ENCODE results near the gene TCFL5. TPM values are rescaled to one million over a fixed set of nuclear protein-coding genes. Genes with fewer than 3 reads are reported as not detected.
A peak's percentile ranks its signal among the peaks of the same experiment; 100 is the strongest.

Gene TCFL5
- 6.3 and 12.8 TPM in 2 replicates for total RNA-seq (2014; rRNA removed; shearing (Covaris generic))

GRCh38 chr20:62861726-62862336, at the start of gene TCFL5:
TSS of gene TCFL5 (minus strand) at chr20:62861822. CDS start at chr20:62861670, 152 bp downstream.
- Histone ChIP-seq H3K9me3 (replicated peaks) (peaks cover 3% of the 10 kb centered on the region; the same call in 1 of the 2 replicates), H3K4me3 (peak within 1 kb of the TSS; percentile 66), H3K4me1 (replicated peaks) (peaks cover 17% of the 10 kb centered on the region), H3K36me3 (peaks cover 13% of the 10 kb centered on the region), H3K27ac (no peak within 1 kb of the TSS), H3K27me3 (replicated peaks) (no peaks in the 10 kb centered on the region; the same call in 1 of the 2 replicates)
- peak; percentile 66 to 88 for DNase-seq (ENCODE audit: low read depth in 1 of 2, low spot score in 2 of 2)

- Histone ChIP-seq H3K4me1 (replicated peaks) (peaks cover 10% of the 10 kb centered on the region; the same call in 1 of the 2 replicates), H3K27ac (no peak overlapping the region), H3K36me3 (peaks cover 75% of the 10 kb centered on the region), H3K4me3 (no peak overlapping the region), H3K9me3 (replicated peaks) (no peaks in the 10 kb centered on the region), H3K27me3 (replicated peaks) (no peaks in the 10 kb centered on the region)
- DNase-seq (ENCODE audit: low read depth in 1 of 2, low spot score in 2 of 2) = no peak
These were observed 49.3 kb upstream of the TCFL5 start for GRCh38 chr20:62910777-62911497.

DNA sequence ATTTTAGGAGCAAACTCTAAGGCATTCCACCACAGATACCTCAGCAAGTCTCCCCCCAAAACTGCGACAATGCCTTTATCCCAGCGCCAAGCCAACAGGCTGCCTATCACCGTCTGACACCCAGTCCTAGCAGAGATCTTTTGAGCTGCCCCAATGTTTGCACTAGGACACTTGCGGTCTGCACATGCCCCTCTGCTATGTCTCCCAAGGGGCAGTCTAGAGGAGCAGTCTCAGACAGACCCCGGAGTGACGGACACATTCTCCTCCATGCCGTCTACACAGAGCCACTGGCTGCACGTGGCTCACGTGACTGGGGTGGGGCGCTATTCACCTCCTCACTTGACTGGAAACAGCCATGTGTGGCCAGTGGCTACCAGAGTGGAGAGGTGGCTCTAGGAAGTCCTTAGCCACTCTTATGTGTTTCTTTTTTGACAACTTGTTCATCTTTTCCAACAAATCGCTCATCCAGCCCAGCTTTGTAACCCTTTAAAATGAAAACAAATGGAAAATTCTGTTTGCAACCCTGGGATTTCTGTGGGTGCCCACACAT, 48.7 kb upstream of the TCFL5 start:
- peaks cover 10% of the 10 kb centered on the region; the same call in 1 of the 2 replicates for H3K4me1 ChIP-seq (replicated peaks)
- H3K9me3 ChIP-seq (replicated peaks) = no peaks in the 10 kb centered on the region
- no peaks in the 10 kb centered on the region for H3K27me3 ChIP-seq (replicated peaks)
- no peak for DNase-seq (ENCODE audit: low read depth in 1 of 2, low spot score in 2 of 2)
- H3K4me3 ChIP-seq = no peak overlapping the region
- no peak overlapping the region for H3K27ac ChIP-seq
- H3K36me3 ChIP-seq = peaks cover 82% of the 10 kb centered on the region

DNA sequence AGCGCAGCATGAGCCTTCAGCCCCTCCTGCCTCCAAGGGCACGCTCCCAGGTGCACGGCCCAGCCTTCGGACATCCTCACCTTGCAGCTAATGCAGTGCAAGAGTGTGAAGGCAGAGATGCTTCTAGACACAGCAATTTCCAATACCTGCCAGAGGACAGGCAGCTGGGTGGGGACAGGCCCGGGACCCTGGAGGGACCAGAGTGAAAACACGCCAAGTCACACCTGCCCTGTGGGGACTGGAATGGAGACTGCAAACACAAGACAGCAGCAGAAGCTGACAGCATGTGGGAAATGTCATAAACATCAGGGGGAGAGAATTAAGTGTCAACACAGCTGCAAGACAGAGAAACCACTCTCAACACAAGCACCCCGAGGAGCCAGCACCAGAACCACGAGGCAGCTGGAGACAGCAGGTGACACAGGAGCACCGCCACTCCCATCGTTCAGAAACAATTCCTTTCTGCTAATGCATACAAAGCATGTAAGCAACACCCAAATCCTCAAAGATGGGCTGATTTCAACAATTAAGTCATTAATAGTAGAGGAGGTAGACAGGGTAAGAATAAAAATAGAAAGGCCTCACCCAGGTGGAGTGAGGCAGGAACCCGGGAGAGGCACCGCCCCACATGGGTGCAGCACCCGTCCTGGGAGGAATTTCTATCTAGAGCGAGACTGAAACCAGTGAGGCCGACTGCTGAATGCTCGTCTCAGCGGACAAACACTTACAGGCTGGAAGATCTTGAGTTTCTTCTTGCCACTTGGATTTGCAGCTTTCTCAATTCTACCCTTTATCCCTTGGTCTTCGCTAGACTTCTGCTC, 47.6 kb upstream of the TCFL5 start:
- peaks cover 91% of the 10 kb centered on the region for H3K36me3 ChIP-seq
- DNase-seq (ENCODE audit: low read depth in 1 of 2, low spot score in 2 of 2) = no peak
- H3K4me1 ChIP-seq (replicated peaks) = peaks cover 5% of the 10 kb centered on the region
- H3K27me3 ChIP-seq (replicated peaks) = no peaks in the 10 kb centered on the region
- H3K4me3 ChIP-seq = no peak overlapping the region
- H3K27ac ChIP-seq = no peak overlapping the region
- H3K9me3 ChIP-seq (replicated peaks) = no peaks in the 10 kb centered on the region

DNA sequence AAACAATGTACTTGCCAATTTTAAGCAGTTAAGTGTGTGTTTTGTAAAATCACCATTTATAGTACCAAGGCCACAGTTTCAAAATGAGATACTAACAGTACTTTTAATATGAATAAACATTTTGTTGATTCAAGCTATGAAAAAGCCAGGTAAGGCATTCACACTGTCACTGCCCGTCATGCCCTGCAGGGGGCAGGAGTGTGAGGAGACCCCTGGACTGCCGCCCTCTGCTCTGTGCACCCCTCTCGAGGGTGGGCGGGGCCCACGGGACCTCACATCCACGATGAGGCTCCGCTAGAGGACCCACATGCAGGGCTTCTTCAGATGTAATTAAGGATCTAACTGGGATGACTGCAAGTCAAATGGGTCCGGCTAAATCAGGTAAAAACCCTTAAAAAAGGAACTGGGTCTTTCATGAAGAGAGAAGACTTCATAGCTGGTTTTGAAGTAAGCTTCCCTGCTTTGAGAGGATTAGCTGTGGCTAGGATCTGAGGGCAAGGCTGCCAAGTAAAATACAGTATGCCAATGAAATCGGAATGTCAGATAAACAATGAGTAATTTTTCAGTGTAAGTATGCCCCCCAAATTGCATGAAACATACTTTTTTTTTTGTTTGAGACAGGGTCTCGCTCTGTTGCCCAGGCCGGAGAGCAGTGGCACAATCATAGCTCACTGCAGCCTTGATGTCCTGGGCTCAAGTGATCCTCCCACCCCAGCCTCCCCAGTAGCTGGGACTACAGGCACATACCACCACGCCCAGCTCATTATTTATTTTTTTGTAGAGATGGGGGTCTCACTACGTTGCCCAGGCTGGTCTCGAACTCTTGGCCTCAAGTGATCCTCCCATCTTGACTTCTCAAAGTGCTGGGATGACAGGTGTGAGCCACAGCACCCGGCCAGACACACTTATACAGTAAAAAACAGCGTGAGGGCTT, 46.0 kb upstream of the TCFL5 start:
- no peak for DNase-seq (ENCODE audit: low read depth in 1 of 2, low spot score in 2 of 2)
- no peaks in the 10 kb centered on the region for H3K9me3 ChIP-seq (replicated peaks)
- peaks cover 98% of the 10 kb centered on the region for H3K36me3 ChIP-seq
- H3K27ac ChIP-seq = no peak overlapping the region
- H3K4me3 ChIP-seq = no peak overlapping the region
- H3K27me3 ChIP-seq (replicated peaks) = no peaks in the 10 kb centered on the region
- H3K4me1 ChIP-seq (replicated peaks) = peaks cover 19% of the 10 kb centered on the region

GRCh38 chr20:62906647-62907375, 45.2 kb upstream of the TCFL5 start:
- Histone ChIP-seq H3K27me3 (replicated peaks) (no peaks in the 10 kb centered on the region), H3K9me3 (replicated peaks) (no peaks in the 10 kb centered on the region), H3K36me3 (peaks cover 98% of the 10 kb centered on the region), H3K4me3 (no peak overlapping the region), H3K27ac (no peak overlapping the region), H3K4me1 (replicated peaks) (peaks cover 19% of the 10 kb centered on the region)
- no peak for DNase-seq (ENCODE audit: low read depth in 1 of 2, low spot score in 2 of 2)

DNA sequence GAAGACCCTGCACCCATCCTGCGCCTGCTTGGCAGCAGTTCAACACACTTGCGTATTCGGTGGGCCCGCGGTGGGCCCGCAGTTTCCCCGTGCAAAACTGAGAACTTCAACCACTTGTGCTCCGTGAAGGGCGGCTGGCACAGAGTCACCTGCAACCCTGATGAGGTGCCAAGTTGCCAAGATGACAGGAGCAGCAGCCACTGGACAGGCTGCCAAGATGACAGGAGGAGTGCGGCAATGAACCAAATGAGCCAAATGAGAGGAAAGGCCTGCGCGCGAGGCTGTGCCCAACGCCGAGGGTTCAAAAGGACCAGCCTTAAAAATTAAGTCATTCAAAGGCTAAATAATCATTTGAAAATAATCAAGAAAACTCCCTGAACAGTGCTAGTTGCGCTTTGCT, 44.6 kb upstream of the TCFL5 start:
- Histone ChIP-seq H3K9me3 (replicated peaks) (no peaks in the 10 kb centered on the region), H3K36me3 (peaks cover 98% of the 10 kb centered on the region), H3K27me3 (replicated peaks) (no peaks in the 10 kb centered on the region), H3K4me3 (no peak overlapping the region), H3K4me1 (replicated peaks) (peaks cover 19% of the 10 kb centered on the region), H3K27ac (no peak overlapping the region)
- DNase-seq (ENCODE audit: low read depth in 1 of 2, low spot score in 2 of 2) = no peak

- H3K4me1 ChIP-seq (replicated peaks) = peaks cover 21% of the 10 kb centered on the region
- no peak for DNase-seq (ENCODE audit: low read depth in 1 of 2, low spot score in 2 of 2)
- H3K27ac ChIP-seq = no peak overlapping the region
- peaks cover 97% of the 10 kb centered on the region for H3K36me3 ChIP-seq
- H3K9me3 ChIP-seq (replicated peaks) = no peaks in the 10 kb centered on the region
- H3K4me3 ChIP-seq = no peak overlapping the region
- no peaks in the 10 kb centered on the region for H3K27me3 ChIP-seq (replicated peaks)
These were observed 44.0 kb upstream of the TCFL5 start for GRCh38 chr20:62905536-62906117.

- no peak overlapping the region for H3K4me3 ChIP-seq
- H3K9me3 ChIP-seq (replicated peaks) = no peaks in the 10 kb centered on the region
- H3K4me1 ChIP-seq (replicated peaks) = peaks cover 29% of the 10 kb centered on the region
- no peak overlapping the region for H3K27ac ChIP-seq
- DNase-seq (ENCODE audit: low read depth in 1 of 2, low spot score in 2 of 2) = peak in 1 of 2 experiments; percentile 64
- H3K36me3 ChIP-seq = peaks cover 72% of the 10 kb centered on the region
- H3K27me3 ChIP-seq (replicated peaks) = no peaks in the 10 kb centered on the region
These were observed 41.4 kb upstream of the TCFL5 start for GRCh38 chr20:62902926-62903615.

DNA sequence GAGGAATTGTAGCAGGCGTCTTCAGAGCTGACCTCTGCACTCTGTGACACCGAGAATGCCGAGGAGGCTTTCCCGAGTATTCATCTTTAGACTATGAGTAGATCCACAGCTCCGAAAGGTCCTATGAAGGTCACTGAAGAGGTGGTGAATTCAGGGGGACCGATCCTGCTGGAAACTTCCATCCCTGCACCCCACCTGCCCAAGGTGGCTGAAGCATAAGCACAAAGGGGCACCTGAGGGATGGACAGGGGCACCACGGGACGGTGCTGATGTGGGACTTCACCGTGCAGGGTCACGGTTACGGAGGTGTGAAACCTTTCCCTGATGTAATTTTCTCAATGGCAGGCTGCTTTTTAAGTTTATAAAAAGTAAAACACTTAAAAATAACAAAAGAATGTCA, 40.3 kb upstream of the TCFL5 start:
- Histone ChIP-seq H3K9me3 (replicated peaks) (no peaks in the 10 kb centered on the region), H3K27ac (no peak overlapping the region), H3K36me3 (peaks cover 60% of the 10 kb centered on the region)

GRCh38 chr20:62900692-62901584, 39.3 kb upstream of the TCFL5 start:
- DNase-seq (ENCODE audit: low read depth in 1 of 2, low spot score in 2 of 2) = no peak
- no peak overlapping the region for H3K27ac ChIP-seq
- peaks cover 24% of the 10 kb centered on the region for H3K4me1 ChIP-seq (replicated peaks)
- H3K9me3 ChIP-seq (replicated peaks) = no peaks in the 10 kb centered on the region
- no peaks in the 10 kb centered on the region for H3K27me3 ChIP-seq (replicated peaks)
- H3K36me3 ChIP-seq = peaks cover 50% of the 10 kb centered on the region
- H3K4me3 ChIP-seq = no peak overlapping the region

More for the DNA sequence above, 40.3 kb upstream of the TCFL5 start:
- Histone ChIP-seq H3K4me1 (replicated peaks) (peaks cover 24% of the 10 kb centered on the region), H3K27me3 (replicated peaks) (no peaks in the 10 kb centered on the region), H3K4me3 (no peak overlapping the region)
- no peak for DNase-seq (ENCODE audit: low read depth in 1 of 2, low spot score in 2 of 2)
